Measurements from ENCODE around the gene HTRA1. TPM values are rescaled to one million over a fixed set of nuclear protein-coding genes. Genes with fewer than 3 reads are reported as not detected.

The HTRA1 gene
- total RNA-seq, 1 donor from 2014 or later = 94.2 TPM

DNA sequence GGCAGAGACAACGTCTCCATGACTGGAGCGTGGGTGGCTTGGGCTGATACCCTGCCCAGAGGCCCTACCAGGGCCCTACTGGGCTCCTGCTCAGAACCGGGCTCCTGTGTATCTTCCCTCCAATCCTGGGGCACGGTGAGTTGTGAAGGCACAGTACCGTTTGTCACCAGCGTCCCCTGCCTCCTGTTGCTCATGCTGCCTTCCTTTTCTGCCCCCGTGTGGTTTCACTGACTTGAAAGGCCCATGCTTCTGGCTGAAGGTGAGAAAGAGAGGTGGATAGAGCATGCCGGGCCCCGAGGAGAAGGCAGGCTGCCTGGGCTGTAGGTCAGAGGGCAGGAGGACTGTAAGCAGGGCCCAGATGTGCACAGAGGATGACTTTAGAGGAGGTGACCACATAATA, 90.1 kb downstream of the HTRA1 start:
- no peak for DNase-seq (ENCODE audit: low read depth, low spot score)

DNA sequence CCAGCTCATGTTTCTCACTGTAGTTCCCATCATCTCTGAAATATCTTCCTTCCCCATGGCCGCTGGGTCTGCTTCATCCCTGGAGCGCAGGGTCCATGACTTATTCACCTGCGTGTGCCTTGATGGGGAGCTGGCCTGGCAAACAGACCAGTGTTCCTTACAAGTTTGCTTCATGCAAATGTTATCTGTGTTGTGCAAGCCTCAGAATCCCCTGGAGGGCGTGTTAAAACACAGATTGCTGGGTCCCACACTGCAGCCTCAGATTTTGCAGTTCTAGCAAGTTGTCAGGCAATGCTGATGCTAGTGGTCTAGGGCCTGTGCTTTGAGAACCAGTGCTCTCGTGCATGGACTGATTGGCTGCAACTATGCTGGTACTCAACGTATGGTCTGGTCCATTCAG, 92.0 kb downstream of the HTRA1 start:
- DNase-seq (ENCODE audit: low read depth, low spot score) = no peak

DNA sequence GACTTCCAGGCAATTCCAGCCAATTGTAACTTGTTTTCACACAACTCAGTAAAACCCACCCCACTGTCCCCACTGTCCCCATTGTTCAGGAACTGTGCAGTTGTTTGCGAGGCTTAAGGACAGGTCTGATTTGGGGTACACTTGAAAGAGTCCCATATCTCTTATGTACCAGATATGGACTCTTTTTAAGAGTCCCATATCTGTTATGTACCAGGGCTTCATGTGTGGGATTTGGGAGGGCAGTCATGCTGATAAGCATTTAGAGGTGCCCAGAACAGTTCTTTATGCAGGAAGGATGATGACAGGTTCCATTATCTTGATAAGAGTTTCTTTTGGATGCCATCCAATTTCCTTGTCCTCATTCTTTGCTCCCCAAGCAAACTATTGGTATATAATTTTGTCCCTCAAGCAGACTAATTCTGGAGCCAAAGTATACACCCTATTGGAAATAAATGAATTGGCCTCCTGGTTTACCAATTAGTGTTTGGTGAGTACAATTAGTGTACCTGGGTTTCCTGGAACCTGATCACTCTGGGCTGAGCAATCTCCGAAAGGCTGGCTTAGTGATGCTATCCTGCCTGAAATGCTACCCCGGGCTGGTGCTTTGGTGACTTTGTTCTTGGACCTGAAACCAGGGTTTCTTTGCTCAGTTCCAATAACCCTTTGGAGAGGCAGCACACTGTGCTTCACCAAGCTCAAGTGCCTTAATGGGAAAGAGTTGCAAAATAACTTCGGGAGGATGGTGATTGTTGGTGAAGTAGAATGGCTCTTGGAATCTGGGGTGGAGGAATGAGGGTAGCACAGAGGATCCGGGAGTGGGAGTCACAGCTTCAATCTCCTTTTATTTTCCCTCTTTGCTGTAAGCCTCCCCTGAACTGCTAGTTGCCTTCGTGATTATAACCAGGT, 93.0 kb downstream of the HTRA1 start:
- DNase-seq (ENCODE audit: low read depth, low spot score) = no peak

DNA sequence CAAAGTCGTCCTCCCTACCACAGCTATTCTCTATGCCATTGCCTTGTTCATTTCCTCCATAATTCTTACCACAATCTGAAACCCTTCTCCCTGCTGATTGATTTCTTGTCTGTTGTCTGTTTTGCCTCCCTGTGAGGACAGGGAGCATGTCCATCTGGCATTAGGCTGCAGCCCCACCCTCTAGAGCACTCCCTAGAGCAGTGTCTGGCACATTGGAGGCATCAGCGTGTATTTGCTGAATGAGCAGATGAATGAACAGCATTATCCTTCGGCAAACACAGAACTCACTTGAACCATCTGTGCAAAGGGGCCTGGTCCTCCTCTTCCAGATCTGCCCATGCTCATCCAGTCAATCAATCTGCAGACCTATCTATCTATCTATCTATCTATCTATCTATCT, 94.1 kb downstream of the HTRA1 start:
- no peak for DNase-seq (ENCODE audit: low read depth, low spot score)

DNA sequence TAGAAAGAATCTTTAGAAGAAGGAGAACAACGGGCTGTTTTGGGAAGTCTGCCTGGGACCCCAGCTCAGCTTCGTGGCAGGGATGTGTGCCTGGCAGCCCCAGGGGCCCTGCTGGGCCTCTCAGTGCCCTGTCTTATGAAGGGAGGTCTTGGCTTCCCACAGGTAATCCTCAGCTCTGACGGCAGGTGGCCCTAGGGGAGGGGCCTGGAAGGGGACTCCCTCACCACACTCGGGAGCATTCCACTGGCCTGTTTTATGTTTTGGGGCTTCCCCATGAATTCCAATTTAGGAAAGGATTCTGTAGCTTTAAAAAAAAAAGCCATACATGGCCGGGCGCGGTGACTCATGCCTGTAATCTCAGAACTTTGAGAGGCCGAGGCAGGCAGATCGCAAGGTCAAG, 96.2 kb downstream of the HTRA1 start:
- DNase-seq (ENCODE audit: low read depth, low spot score) = no peak

DNA sequence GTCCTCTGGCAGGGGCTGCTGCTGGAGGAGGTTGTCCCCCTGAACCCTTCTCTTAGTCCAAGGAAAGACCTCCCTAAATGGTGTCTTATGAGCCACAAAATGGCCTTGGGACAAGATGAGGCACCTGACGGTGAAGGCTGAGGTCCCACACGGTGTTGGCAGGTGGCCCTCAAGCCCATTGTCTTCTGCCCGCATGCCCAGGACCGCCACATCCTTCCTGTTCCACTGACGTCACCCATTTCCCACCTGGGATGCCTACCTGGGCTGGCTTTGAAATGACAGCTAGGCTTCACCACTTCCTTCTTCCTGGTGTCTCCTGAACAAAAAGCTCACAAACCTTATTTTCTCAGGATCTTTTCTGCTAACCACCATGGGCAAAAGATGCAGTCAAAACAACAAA, 97.1 kb downstream of the HTRA1 start:
- DNase-seq (ENCODE audit: low read depth, low spot score) = no peak

DNA sequence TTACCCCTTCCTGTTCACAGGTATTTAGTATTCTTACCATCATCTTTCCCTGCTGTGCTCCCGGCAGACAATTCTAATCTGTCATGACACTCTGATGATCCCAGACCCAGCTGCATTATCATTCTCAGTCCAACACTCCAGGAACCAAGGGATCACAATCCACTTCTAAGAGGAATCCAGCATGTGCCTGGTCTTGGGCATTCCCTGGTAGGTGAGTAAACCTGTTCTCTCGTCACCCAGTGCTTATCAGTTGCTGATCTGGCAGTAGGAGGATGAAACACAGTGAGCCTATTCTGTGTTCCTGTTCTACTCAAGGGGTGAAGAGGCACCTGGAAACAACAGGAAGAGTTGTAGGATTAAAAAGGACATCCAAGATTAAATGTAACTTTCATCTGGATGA, 97.9 kb downstream of the HTRA1 start:
- DNase-seq (ENCODE audit: low read depth, low spot score) = no peak

DNA sequence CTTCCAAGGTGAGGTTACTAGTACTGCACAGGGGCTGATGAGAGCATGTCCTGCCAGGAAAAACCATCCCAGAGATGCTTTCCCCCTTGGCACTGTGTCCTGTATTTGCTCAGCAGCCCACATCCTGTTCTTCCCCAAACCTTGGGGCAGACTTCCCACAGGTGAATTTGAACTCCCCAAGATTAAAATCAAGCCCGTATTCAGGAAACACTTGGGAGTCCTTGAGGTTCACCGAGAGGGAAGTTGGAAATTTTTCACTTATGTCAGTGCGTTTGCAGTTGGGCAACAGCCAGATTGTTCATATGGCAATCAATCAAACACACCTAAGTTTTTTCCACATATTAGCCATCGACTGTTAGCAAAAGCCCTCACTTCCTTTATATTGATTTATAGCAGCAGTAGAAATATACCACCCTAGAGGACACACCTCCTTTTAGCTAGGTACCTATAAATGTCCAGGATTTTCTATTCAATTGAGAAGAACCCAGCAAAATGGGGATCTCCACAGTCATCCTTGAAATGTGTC, 99.0 kb downstream of the HTRA1 start, which contains the start of gene DMBT1:
TSS of gene DMBT1 (plus strand) at position 476 of the 526 bp plus-strand sequence. CDS start at position 493, 17 bp downstream.
- DNase-seq (ENCODE audit: low read depth, low spot score) = no peak

DNA sequence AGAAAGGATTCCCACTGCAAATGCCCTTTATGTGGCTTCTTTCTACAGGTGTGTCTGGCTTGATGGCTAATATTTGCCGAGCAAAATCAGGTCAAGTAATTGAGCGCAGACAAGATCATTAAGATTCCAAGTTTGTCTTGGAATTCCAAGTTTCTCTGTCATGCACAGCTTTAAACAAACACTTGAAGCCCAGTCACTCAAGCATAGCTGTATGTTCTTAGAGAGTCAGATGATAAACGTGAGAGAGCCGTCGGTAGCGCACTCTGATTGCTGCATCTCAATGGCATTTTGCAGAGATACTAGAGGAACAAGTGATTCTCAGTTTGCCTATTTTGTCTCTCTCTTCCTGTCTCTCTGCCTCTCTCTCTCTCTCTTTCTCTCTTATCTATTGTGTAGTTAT, 99.9 kb downstream of the HTRA1 start:
- no peak for DNase-seq (ENCODE audit: low read depth, low spot score)

DNA sequence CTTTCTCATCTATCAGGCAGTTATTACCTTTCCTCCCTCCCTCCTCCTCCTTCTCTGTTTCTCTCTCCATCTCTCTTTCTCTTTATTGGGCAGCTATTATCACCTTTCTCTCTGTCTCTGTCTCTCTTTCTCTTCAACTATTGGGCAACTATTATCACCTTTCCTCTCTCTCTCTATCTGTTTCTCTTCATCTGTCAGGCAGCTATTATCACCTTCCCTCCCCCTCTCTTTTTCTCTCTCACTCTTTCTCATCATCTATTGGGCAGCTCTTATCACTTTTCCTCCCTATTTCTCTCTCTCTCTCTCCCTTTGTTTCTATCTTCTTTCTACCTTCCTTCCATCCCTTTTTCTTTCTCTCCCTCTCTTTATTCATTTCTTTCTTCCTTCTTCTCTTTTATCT, 100.4 kb downstream of the HTRA1 start:
- no peak for DNase-seq (ENCODE audit: low read depth, low spot score)

Other genes with a start within 250 kb of the HTRA1 start
- gene BTBD16, start 190.3 kb upstream of the HTRA1 start, total RNA-seq = not detected in 2 replicates
- gene PLEKHA1, start 86.8 kb upstream of the HTRA1 start, total RNA-seq = 32.3 and 36.2 TPM in 2 replicates
- gene ARMS2, start 6.9 kb upstream of the HTRA1 start, total RNA-seq = not detected in 2 replicates
- not detected in 2 replicates for gene DMBT1, start 99.2 kb downstream of the HTRA1 start, total RNA-seq
- gene C10orf120, start 238.3 kb downstream of the HTRA1 start, total RNA-seq = not detected in 2 replicates